SK-N-SH treated with all-trans-retinoic acid at 6 μM for 48 hours (cell line): ENCODE measurements around the gene ZNF486.
"Not testable (repeated sequence)": the region's sequence is repeated elsewhere in the genome, so short reads cannot be mapped to it uniquely, and the experiment has no call there.

ENCODE experiments used
- ARNTL ChIP-seq: fragments of 450-650 bp; formaldehyde crosslinking; IDR thresholded peaks from 2 replicates; pipeline ENCODE4 v1.5.0; 2020; ENCODE audit warnings: low read depth, mild to moderate bottlenecking, moderate library complexity, borderline replicate concordance
- CREB5 ChIP-seq: fragments of 250-450 bp; sonication (Bioruptor Pico); IDR thresholded peaks from 2 replicates; pipeline ENCODE4 v1.5.1; 2020; ENCODE audit warnings: low read depth, mild to moderate bottlenecking, moderate library complexity
- CSDC2 ChIP-seq: fragments of 250-450 bp; sonication (Bioruptor Pico); IDR thresholded peaks from 2 replicates; pipeline ENCODE4 v1.5.0; 2020; ENCODE audit warnings: mild to moderate bottlenecking, moderate library complexity
- GLIS3 ChIP-seq: fragments of 250-450 bp; sonication (Bioruptor Pico); IDR thresholded peaks from 2 replicates; pipeline ENCODE4 v1.5.0; 2020; ENCODE audit warnings: mild to moderate bottlenecking, moderate library complexity
- OSR1 ChIP-seq: fragments of 250-450 bp; sonication (Bioruptor Pico); IDR thresholded peaks from 2 replicates; pipeline ENCODE4 v1.8.0; 2022; ENCODE audit warnings: moderate library complexity, mild to moderate bottlenecking, inconsistent platforms
- RARB ChIP-seq: fragments of 250-450 bp; sonication (Bioruptor Pico); IDR thresholded peaks from 2 replicates; pipeline ENCODE4 v1.8.0; 2021; ENCODE audit warnings: mild to moderate bottlenecking, moderate library complexity
- TCF4 ChIP-seq: fragments of 250-450 bp; sonication (Bioruptor Pico); IDR thresholded peaks from 2 replicates; pipeline ENCODE4 v1.8.0; 2021; ENCODE audit warnings: mild to moderate bottlenecking, moderate library complexity, borderline replicate concordance
- ZC3H10 ChIP-seq: fragments of 250-450 bp; sonication (Bioruptor Pico); IDR thresholded peaks from 2 replicates; pipeline ENCODE4 v1.5.1; 2021; ENCODE audit warnings: mild to moderate bottlenecking, moderate library complexity
- ZFP3 ChIP-seq: fragments of 250-450 bp; sonication (Bioruptor Pico); IDR thresholded peaks from 2 replicates; pipeline ENCODE4 v1.5.0; 2020; ENCODE audit warnings: mild to moderate bottlenecking, moderate library complexity
- ZNF565 ChIP-seq: fragments of 450-650 bp; formaldehyde crosslinking; conservative IDR thresholded peaks from 2 replicates; pipeline ENCODE4 v1.5.0; 2020; ENCODE audit warnings: low read depth, mild to moderate bottlenecking, moderate library complexity
- ZNF8 ChIP-seq: fragments of 450-650 bp; formaldehyde crosslinking; IDR thresholded peaks from 2 replicates; pipeline ENCODE4 v1.5.0; 2020; ENCODE audit warnings: mild to moderate bottlenecking, moderate library complexity

DNA sequence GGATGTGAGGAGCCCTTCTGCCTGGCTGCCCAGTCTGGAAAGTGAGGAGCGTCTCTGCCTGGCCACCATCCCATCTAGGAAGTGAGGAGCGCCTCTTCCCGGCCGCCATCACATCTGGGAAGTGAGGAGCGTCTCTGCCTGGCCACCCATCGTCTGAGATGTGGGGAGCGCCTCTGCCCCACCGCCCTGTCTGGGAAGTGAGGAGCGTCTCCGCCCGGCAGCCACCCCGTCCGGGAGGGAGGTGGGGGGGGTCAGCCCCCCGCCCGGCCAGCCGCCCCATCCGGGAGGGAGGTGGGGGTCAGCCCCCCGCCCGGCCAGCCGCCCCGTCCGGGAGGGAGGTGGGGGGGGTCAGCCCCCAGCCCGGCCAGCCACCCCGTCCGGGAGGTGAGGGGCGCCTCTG is 47.4 kb downstream of the ZNF486 start:
- TF ChIP-seq CREB5 (CRISPR knock-in tag); GLIS3 (CRISPR knock-in tag); ARNTL (CRISPR knock-in tag); CSDC2 (CRISPR knock-in tag); ZNF565 (CRISPR knock-in tag); TCF4; ZNF8 (CRISPR knock-in tag); OSR1; ZFP3 (CRISPR knock-in tag); RARB; ZC3H10 (CRISPR knock-in tag): not testable (repeated sequence)
